Head of caudate nucleus (tissue), 42 donors: ENCODE results near the gene RPL32.

Source experiments
- DNase-seq, 42 donors: peaks; one replicate each; pipeline versions ENCODE4 v3.0.0 to v3.0.0-alpha.2; 2020 to 2021; ENCODE audit warnings: mixed read lengths in 7 of 42
- intact Hi-C: fragments of 100-400 bp; cut with DNase I; formaldehyde crosslinking; loops from one replicate; pipeline ENCODE4 v1.15.0; 2022

Gene RPL32

DNA sequence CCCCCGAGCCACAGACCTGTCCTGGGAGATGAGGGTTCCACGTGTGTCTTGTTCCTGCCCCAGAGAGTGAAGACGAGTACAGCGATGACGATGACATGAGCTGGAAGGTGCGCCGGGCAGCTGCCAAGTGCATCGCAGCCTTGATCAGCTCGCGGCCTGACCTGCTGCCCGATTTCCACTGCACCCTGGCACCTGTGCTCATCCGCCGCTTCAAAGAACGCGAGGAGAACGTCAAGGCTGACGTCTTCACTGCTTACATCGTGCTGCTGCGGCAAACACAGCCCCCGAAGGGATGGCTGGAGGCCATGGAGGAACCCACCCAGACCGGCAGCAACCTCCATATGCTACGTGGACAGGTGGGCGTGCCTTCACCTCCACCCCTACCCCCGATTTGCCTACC is 26.3 kb downstream of the RPL32 start:
- intact Hi-C loops = no loop called here
- DNase-seq = no peak

DNA sequence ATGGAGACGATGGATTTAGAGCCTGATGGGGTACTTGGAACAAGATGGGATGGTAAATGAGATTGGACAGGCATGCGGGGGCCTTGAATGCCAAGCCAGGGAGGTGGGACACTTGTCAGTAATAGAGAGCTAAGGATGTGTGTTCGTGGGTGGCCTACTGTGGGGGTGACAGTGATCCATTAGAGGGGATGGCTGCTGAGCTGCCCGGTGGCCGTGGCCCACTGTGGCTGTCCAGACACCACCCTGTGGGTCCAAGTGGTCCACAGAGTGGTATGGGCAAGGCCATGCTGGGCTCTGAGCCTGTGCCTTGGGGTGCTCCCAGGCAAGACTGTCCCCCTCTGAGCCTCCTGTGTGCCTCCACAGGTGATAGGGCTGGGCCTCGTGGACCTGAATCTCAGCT is 27.4 kb downstream of the RPL32 start:
- DNase-seq = no peak
- intact Hi-C loops = no loop called here

DNA sequence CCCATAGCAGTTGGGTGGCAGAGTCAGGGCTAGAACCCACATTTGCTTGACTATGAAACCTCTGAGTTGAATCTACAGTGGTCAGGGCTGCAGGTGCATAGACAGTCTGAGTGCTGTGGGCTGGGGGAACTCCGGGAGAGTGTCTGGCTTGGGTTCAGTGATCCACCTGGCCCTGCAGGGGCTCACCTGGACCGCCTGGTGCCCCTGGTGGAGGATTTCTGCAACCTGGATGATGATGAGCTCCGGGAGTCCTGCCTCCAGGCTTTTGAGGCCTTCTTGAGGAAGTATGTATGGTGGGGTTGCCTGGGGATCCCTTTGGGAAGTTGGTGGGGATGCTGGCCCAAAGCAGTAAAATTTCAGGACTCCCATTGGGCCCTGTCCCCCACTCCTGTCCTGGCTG is 28.6 kb downstream of the RPL32 start:
- intact Hi-C loops = no loop called here

DNA sequence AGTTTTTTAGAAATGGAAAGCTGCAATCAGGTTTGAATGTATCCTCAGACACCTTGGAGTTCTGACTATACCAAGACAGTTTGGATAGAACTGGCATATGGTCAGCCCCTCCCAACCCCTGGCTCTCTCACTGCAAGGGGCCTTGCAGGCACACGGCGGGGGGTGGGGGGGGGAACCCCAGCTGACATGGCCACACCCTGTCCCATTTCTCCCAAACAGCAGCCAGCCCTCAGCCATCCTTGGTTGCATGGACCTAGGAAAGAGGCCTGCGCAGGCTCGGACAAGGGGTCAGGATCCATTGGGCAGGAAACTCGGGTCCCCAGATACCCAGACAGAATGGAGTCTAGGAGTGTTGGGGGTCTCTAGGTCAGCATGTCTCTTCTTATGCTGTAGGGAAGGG is 30.4 kb downstream of the RPL32 start:
- intact Hi-C loops = no loop called here
- DNase-seq = no peak

More for the DNA sequence above, 28.6 kb downstream of the RPL32 start:
- DNase-seq = no peak

DNA sequence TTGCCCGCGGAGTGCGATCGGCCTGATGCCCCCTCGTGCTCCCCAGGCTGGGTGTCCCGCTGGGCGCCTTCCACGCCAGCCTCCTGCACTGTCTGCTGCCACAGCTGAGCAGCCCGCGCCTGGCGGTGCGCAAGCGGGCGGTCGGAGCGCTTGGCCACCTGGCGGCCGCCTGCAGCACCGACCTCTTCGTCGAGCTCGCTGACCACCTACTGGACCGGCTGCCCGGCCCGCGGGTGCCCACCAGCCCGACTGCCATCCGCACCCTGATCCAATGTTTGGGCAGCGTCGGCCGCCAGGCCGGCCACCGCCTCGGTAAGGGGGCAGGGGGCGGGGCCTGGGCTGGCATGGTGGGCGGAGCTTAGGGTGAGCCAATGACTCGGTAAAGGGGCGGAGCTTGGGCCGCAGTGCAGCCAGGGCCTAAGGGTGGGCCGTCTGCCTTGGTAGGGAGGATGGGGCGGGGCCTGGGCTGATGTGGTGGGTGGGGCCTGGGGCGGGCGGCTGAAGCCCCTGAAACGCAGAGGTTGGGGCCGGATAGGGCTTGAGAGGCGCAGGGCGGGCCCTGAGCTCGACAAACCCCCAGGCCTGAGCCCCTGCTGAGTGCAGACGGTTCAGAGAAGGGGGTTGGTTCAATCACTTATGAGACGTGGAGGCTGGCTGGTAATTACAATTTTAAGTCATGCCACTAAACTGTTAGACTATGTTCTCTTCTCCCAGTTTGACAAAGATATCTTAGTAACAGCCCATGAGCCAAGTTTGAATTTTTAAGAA is 31.2 kb downstream of the RPL32 start:
- intact Hi-C loops = no loop called here
- DNase-seq = peak; percentile 91 to 99 (median 96)

DNA sequence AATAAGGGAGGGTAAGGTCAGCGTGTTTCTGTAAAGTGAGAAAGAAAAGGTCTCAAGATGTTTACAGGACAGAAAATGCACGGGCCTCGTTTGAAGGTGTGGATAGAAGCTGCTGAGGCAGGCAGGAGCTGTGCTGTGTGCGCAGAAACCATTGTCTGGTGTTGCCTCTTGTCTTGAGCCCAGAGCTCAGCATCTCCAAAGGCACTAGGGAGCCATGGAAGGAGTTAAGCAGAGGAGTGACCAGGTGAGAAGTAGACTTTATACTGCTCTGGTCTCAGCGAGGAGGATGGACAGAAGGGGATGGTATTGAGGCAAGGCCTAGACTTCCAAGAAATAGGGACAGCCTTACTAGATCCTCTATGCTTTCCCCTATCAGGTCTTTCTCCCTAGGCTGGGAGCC is 31.9 kb downstream of the RPL32 start:
- intact Hi-C loops = no loop called here
- DNase-seq = no peak

DNA sequence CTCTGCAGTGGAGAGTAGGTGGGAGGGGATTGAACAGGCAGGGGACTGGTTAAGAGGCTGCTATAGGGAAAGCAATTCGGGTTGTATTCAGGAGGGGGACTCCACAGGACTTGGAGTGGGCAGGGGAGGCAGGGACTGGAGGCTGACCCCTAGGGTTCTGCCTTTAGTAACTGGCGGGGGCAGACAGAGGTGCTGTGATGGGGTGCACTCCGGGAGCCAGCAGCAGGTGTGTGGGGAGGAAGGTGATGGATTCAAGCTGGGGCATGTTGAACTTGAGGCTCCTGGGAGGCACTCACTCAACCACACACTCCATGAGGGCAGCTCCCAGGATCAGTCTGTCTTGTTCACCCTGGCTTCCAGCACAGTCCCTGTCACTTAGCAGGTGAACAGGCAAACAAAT is 32.4 kb downstream of the RPL32 start:
- intact Hi-C loops = no loop called here

DNA sequence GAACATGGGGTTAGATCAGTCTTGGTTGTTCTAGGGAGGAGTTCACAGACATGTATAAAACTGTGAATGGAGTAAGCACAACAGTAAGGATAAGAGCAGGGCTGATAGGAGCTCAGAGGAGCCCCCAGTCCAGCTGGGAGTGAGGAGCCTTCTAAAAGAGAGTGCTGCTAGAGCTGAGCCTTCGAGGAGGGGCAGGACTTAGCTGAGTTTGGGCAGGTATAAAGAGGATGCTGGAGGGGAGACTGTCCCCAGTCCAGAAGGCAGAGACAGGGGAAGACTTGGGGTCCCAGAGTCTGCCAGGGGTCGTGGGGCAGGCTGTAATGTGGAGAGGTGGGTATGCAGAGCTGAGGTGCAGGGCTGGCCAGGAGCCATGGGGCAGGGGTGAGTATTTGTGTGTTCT is 32.8 kb downstream of the RPL32 start:
- intact Hi-C loops = no loop called here
- no peak for DNase-seq

More for the DNA sequence above, 32.4 kb downstream of the RPL32 start:
- no peak for DNase-seq

DNA sequence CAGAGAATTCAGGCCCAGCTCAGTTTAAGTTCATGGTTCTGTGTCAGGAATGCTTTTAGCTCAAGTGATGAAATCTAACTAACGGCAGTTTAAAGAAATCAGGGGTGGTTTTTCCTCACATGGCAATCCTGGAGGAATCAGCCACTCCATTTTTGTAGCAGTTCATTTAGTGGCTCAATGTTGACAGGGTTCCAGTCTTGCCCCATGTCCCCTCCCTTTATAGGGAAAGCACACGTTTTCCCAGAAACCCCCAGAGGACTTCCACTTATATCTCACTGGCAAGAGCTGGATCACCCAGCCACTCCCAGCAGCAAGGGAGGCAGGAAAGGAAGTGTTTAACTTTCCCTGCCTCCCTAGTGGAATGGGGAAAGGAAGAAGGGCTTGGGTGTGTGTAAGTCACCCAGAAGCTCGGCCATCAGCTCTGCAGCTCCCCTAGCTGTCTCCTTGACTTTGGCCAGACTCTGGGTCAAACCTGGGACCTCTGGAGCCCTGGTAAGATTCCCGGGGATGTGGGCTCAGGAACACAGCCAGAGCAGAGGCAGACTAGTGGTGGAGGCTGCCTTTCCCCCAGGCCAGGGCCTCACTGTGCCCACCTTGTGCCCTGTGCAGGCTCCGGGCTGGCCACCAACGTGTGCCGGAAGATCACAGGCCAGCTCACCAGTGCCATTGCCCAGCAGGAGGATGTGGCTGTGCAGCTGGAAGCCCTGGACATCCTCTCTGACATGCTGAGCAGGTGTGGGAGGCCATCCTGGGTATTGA is 33.6 kb downstream of the RPL32 start:
- DNase-seq = no peak
- intact Hi-C loops = no loop called here

DNA sequence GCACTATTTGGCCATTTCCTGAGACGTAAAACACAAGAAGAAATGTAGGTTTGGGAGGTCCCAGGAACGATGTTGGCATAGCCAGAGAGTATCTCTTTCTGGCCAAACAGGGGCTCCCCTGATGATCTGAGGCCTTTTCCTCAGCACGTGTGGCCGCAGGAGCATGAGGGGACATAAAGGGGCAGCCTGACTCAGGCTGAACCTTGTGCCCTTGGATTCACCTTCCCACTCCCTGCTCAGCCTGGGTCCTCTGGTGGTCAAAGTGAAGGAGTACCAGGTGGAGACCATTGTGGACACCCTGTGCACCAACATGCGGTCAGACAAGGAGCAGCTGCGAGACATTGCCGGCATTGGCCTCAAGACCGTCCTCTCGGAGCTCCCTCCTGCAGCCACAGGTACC is 34.3 kb downstream of the RPL32 start:
- intact Hi-C loops = no loop called here
- DNase-seq = no peak

DNA sequence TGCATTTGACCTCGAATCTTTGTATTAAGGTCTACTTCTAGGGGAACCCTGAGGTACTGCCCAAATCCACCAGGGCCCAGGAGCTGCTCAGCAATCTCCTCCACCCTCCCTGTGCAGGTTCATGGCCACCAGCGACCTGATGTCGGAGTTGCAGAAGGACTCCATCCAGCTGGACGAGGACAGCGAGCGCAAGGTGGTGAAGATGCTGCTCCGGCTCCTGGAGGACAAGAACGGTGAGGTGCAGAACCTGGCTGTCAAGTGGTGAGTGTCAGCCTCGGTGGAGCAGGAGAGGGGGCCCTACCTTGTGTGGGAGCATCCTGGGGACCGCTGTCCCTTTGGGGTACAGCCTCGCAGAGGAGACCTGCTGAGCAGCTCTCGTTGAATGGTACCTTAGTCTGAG is 38.0 kb downstream of the RPL32 start:
- no peak for DNase-seq
- intact Hi-C loops = no loop called here

DNA sequence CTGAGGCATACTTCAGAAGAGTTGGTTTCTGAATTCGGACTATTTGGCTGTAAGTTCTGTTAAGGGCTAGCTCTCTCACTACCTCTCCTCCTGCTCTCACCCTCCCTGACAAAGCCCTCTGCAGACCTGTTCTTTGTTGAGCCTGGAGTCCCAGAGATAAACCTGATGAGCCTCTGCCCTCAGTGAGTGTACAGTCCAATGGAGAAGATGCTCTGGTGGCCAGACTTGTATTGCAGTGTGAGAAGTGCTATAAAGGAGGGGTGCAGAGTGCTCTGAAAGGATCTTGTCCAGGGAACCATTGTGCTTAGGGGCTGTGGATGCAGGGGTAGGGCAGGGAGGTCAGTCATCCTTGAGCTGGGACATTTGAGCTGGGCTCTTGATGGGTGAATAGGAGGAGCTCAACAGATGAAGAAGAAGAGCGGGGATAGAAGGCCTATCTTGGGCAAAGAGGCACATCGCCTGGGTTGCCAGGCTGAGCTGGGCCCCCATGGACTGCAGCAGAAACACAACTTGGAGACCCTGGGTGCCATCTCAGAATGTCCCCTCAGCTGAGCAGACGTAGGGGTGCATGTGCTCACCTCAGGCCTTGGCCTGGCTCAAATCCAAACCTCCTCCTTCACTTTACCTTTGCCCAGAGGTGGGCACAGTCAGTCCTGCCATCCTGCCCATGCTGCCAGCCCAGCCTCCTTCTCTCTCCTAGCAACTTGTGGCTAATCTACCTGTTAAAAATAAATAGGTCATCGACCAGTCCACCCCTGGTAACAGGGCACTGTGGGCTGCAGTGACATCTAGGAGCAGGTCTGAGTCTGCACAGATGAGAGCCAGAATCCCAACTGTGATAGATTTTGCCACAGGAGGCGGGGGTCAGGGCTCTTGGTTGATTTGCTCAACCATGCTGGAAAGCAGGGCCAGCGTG is 41.6 kb downstream of the RPL32 start:
- intact Hi-C loops = no loop called here
- DNase-seq = no peak

DNA sequence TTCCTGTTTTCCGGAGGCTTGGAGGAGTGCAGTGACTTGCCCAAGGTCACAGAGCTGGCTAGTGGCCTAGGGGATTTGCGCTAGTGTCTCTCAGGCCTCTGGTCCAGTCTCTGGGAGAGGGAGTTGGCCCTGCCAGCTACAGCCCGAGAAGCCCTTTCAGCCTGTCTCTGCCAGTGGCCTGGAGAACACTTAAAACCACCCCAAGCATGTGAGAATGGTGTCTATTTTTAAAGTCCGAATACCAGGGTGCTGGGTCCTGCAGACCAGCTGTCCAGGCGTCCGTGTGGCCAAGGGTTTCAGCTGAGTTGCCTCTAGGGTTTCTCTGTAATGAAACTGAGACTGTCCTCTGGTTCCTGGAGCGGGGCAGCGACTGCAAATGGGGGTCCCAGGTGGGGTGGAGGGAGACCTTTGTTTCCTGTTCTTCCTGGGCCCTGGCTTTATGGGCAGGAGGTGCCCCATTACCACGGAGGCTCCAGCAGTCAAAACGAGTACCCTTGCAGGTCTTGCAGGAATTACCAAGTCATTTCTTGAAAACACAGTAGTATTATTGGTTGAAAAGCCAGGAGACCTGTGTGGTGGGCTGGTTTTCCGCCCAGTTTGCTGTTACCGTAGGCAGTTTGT is 42.7 kb downstream of the RPL32 start:
- intact Hi-C loops = no loop called here
- no peak for DNase-seq

DNA sequence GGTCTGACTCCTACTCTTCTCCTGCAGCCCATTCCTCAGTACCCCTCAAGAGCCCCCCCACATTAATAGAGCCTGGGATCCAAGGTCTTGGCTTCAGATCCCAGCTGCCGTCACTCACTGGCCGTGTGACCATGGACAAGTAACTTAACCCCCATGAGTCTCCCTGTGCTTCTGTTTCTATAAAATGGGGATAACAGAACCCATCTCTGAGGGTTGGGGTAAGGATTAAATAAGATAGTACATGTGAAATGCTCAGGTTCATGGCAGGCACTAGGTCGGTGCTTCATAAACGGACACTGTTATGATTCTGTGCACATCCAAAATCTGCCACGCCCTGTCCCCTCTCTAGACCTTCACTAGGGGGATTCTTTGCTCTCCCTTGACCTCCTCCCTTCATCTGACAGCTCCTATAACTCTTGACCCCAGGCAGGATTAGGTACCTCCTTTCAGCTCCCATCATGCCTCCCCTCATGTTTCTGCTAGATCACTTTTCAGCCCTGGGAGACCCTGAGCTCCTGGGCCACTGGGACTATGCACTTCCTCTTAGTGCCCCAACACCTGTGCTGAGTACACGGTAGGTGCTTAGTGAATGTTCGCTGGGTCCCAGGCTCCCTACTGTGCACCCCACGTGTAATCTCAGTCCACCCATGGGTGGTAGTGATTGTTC is 43.3 kb downstream of the RPL32 start:
- DNase-seq = peak in 1 of 42 donors; percentile 36

DNA sequence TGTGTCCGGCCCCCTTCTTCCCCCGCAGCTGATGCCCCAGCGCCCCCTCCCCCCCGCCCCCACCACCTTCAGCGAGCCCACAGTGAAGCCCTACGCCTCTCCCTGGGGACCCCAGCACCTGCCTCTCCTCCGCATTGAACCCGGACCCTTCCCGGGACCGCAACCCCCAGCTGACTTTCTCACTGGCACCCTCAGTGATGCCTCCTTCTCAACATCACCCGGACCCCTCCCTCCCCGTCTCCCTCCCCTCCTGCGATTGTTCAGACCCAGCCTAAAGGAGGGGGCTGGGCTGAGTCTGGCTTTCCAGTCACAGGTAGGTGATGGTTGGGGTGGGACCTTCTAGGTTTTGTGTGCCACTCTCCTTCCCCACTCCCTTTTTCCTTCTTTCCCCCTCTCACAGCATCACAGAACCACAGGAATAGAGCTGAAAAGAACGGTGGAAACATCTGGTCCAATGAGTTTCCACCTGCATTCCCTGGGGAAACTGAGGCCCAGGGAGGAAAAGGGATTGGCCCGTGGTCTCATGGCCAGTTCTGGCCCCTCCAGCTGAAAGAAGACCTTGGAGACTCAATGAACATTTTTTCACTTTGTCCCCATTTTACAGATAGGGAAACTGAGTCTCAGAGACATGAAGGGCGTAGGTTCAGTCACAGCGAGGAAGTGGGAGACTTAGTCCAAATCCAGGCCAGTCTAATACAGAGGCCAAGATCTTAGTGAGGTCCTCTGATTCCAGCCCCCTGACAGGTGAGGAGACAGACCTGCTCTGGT is 44.1 kb downstream of the RPL32 start:
- DNase-seq = peak in 16 of 42 donors; percentile 7 to 54 (median 27)
- intact Hi-C loops = no loop called here

More for the DNA sequence above, 43.3 kb downstream of the RPL32 start:
- intact Hi-C loops = no loop called here

DNA sequence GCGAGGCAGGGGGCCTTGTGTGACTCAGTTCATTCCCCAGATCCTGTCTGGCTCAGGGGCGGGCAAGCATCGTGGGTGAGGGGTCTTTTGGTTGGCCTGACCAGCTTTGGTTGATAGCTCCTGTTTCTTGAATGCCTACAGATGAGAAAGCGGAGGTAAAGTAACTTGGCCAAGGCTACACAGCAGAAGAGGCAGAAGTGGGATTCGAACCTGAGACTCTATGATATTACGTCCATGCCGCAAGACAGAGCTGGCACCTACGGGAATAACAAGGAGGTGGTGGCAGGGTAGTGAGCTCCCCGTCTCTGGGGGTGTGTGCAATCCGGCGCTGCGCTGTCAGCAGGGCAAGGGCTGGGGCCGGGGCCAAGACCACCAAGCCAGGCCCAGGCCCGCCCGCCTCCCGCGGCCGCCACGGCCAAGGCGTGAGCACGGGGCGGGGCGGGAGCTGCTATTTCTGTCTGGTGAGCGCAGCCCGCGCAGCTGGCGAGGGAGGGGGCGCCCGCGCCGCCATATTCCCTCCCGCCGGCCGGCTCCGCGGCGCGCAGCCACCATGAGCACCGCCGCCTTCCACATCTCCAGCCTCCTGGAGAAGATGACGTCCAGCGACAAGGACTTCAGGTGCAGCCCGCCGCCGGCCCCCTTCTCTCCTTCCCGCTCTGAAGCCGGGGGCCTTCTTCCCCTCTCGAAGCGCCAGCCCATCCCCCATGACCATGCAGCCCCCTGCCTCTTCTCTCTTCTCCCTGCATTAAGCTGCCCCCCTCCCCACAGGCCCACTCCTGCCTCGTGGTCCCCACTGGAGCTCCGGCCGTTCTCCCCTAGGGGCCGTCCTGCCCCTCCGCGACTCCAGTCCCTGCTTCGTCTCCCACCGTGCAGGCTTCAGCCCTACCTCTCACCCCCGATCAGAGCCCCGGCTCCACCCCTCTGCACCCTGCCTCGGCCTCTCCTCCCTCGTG is 44.9 kb downstream of the RPL32 start, which contains the start of gene CAND2:
Gene CAND2, plus strand, starts transcription at position 510 of the 953 bp plus-strand sequence. Its CDS starts 41 bp downstream, at position 551.
- peak; percentile 35 to 88 (median 74) for DNase-seq
- intact Hi-C loops = no loop called here

DNA sequence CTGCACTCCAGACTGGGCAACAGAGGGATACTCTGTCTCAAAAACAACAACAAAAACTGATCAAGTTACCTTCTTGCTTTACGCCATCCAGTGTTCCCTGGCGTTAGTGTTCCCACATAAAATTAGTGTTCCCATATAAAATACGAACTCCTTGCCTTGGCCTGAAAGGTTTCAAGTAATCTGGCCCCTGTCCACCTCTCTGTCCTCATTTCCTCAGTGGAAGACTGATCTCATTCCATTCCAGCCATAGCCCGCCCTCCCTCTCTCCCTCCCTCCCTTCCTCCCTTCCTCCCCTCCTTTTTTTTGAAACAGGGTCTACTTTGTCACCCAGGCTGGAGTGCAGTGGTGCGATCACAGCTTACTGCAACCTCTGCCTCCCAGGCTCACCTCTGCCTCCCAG is 47.7 kb downstream of the RPL32 start:
- intact Hi-C loops = no loop called here
- DNase-seq = no peak
